HG02588 (cell line): ENCODE measurements around the gene RAI1.
A peak's percentile ranks its signal among the peaks of the same experiment; 100 is the strongest.

Source experiments
- ATAC-seq: cut with Tn5 transposase; IDR thresholded peaks from one replicate; pipeline ENCODE4 v1.9.1; 2021; ENCODE audit warnings: mild to moderate bottlenecking, moderate library complexity; ENCODE audit not compliant: unreplicated experiment

RAI1 gene

DNA sequence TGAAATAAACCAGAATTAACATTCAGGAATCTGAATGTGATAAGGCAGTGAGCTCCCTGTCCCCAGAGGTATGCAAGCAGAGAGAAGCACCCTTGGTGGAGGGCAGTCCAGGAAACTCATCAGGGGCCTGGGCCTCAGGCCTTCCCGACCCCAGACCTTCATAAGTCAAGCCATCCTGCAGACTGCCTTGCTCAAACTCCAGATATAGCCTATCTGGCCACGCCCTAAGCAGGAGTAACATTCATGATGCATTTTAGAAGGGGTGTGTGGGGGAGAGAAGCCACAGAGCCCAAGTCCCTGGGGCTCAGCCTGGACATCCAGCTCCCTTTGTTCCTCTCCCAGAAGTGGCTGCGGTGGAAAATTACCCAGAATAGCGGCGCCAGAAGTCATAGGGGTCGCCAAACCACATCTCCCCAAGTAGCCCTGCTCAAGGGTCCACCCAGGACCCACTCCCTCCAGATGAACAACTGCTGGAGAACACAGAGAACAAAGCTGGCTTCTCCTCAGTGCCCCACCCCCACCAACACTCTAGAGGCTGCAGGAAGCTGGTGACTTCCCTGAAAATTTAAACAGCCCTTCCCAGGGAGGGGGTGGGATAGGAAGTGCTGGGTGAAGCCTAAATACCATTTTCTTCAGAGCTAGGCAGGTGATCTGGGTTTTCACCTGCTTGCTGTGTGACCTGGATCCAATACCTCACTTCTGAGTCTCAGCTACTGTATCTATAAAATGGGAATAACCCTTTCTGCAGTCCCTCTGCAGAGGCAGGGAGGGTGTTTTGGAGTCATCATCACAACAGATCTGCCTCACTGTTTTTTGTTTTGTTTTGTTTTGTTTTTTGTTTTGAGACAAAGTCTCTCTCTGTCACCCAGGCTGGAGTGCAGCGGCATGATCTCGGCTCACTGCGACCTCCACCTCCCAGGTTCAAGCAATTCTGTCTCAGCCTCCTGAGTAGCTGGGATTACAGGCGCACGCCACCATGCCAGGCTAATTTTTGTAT lies 157.0 kb downstream of the RAI1 start:
- ATAC-seq: no peak

DNA sequence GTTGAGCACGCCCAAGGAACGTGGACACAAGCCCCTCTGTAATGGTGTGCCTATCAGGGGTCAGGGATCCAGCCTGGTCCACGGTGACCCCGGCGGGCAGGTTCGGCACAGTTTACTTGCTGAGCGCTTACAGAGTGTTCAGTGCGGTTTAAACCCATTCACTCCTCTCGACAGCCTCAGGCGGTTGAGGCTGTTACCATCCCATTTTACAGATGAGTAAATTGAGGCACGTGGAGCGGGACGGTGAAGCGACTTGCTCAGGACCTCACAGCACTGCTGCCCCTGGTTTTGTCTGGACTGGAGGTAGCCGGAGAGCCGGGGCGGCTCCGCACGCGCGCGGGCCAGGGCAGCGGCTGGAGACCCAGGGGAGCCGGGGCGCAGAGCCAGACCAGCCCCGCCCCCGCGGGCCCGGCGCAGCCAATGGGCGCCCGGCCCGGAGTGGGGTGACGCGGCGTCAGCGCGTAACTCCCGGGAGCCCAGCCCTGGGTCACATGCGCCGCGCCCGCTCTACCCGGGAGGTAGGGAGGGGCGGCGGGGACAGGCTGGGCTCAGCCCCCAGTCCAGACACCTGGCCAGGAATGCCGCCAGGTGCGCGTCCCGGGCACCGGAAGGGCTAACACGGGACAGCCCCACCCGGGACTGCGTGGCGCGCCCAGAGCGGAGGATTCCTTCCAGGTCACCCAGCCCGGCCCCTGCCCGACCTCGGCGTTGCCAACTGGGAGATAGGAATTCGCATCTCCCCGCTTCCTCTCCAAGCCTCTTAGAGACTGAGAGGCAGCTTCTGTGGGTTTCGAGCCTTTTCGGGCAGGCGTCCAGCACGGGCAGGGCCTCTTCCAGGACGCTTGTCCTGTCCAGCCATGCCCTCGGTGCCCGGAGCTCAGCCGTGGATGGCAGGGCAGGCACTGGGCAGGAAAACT lies 158.8 kb downstream of the RAI1 start:
- ATAC-seq: peak; percentile 63

DNA sequence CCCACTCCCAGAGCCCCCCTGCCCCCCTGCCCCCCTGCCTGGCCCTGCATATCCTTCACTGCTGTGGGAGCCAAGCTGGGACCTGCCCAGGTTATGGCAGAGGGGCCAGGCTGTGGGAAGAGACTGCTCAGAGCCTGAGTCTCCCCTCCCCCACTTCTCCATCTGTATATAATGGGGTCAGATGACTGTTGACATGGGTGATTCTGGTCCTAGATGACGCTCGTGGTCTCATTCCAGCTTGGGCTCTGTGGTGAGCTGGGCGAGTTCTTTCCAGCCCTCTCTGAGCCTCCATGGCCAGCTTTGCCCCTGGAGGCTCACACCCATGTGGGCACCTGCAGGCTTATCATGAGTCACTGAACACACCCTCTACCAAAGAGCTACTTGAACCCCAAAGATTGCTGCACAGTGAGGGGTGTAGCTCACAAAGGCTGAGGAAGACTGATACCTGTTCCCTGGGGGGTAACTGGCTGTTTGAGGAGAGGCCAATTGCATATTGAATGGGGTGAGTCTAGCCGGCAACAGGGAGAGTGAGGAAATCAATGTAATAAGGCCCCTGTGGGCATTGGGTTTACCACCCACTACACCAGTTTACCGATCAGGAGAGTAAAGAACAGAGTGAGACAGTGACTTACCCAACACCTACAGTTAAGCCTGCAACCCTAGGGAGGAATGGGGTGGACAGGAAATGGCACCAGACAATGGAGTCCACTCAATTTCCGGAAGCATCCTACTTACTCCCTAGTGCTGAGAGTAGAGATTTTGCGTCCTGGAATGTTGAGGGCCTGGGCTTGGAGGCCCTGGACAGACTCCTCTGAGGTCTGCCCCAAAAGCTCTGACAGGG lies 159.7 kb downstream of the RAI1 start:
- ATAC-seq: no peak

DNA sequence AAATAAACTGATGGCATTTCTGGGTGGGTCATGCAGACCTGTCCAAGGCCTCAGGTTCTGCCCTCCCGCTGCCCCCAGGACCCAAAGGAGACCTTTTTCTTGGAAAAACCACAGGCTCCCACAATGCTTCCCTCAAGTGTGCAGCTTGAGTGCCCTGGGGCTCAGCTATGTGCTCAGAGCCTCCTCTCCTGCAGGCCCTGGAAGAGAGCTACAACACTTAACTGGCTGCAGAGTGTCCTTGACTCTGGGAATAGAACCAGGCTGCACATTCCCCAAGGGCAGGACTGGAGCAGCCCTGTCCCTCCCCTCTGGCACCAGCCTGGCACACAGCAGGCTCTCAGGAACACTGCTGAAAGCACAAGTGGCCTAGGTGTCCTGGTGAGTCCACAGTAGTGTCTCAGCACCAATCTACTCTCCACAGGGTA lies 160.4 kb downstream of the RAI1 start:
- ATAC-seq: no peak

DNA sequence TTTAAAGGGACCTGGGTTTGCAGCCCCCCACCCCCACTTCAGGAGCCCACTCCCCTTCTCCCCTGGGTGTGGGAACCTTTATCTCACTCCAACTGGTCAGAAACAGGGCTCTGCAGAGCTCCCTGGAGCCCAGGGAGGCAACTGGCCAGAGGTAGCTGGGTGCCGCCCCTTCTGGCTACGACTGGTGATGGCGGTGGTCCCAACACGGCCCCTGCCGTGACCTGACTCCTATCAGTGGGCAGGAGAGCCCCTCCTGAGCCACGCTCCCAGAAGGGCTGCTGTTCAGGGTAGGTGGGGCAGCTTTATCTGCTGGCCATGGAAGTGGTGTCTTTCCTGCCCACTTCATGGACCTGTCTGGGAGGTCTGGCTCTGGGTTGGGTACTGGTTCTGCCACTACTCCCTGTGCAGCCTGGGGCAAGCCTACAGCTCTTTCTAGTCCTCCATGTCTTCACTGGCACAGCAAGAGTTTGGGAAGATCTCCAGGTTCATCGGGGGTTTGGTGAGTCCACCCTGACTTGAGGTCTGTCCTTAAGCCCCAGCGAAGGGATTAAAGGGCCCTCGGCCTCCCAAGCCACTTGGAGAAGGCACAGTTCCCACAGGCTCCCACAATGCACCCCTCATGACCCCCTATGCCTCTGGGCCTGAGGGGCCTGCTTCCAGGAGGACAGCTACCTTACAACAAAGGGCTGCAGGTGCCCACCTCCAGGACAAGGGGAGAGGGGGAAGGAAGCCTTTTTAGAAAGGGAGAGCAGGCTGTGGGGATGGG lies 161.0 kb downstream of the RAI1 start:
- no peak for ATAC-seq

DNA sequence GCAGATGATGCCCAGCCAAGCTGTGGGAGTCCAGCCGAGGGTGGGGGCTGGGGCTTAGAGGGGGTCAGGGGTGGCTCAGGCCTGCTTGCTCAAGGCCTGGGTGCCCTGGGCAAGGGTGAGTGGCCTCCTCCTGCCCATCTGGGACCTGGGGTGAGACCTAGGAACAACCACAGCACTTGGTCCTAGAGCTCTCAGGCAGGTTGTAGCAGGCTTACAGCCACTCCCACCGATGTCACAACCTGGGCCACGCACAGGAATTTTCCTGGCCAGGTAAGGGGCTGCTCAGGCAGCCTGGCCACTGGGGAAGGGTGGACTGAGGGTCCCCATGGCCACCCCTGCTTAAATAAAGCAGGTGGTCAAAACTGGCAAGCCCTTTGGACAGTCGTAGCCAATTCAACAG lies 161.8 kb downstream of the RAI1 start:
- ATAC-seq: no peak

DNA sequence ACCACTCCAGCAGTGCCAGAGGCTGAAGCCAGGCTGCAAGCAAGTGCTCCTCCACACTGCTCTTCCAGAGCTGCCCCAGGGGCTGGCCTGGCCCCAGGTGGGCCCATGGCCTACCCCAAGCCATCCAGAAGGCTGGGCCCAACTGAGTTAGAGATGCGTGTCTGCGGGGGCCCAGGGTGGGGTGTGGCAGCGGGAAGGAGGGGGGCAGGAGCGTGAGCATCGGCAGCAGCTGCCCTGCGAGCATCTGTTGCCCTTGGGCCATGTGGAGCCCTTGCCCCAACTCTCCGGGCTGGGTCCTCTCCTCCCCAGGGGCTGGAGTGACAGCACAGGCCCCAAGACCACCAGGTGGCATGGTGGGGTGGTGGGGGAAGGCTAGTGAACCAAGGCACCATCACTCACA lies 162.8 kb downstream of the RAI1 start:
- ATAC-seq: no peak

DNA sequence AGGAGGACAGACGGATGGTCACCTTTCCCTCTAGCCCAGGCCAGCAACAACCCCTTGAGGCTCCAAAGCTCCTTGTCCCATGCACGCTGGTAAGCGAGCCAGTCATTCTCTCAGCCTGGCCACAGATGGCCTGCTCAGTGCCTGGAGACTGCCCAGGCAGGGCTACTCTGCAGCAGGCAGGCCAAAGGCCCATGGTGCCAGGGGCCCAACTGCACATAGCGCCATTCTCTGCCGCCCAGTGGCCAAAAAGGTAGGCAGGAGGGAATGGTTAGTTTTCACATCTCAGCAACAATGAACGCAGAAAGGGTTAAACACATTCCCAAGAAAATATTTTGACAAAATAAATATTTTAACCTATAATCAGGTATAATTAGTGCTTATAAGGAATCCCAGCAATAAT lies 163.2 kb downstream of the RAI1 start:
- no peak for ATAC-seq

DNA sequence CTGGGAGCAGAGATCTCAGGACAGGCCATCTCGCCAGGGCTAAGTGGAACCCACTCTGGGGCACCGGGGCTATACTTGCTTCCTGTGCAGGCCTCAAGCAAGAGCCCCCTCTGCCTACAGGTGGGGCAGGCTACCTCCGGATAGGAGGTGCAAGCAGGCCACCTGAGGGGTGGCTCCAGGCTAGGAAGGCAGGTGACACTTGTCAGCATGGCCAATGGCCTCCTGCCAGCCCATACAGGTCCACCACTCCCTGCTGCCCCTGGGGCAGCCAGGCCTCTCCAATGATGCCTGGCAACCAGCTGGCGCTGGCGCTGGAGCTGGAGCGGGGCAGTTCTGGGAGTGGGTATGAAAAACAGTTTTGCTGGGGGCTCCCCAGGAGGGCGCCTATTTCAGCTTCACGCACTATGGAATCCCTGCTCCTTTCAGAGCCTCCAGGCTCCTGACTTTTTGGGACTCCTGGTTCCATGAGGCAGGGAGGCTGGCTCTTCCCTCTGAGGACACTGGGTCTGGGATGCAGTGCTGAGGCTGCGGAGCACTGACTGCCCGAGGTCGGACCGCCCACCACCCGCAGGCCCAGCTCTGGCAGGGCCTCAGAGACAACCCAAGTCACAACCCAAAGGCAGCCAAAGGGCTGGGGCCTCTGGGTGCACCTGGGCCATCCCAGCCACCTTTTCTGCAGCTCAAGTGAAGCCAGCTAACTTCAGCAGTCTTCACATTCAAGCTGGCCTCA lies 164.0 kb downstream of the RAI1 start:
- no peak for ATAC-seq

DNA sequence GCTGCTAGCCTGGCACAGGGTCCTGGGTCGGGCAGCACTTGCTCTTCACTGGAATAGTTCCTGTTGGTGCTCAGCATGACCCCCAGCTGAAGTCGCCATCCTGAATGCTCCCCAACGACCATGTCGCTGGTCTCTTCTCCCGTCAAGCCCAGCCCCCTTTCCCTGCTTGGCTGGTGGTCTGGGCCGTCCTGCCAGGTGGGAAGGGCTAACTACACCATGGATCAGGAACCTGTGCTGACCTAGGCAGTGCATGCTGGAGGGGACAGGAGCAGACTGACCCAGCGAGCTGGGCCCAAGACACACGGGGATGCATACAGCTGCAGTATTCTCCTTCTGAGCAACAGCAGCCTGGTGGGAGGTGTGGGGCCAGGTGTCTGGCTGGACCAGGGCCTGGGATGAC lies 164.7 kb downstream of the RAI1 start:
- ATAC-seq: no peak

DNA sequence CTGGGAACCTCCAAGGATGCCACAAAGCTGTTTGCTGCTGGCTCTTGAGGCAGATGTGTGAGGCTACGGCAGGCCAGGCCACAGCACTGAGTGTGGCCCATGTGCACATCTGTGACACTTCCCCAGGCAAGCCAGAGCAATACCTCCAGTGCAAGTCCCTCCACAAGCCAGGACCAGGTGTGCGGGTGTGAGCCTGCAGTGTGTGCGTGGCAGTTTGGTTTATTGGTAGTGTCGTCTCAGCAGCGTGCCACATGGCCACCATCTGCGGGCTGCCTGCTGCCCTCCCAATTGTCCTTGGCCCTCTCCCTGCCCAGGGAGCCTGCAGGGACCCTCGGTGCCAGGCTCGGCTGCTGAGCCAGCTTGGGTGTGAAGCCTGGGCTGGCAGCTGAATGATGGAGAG lies 165.4 kb downstream of the RAI1 start:
- no peak for ATAC-seq

DNA sequence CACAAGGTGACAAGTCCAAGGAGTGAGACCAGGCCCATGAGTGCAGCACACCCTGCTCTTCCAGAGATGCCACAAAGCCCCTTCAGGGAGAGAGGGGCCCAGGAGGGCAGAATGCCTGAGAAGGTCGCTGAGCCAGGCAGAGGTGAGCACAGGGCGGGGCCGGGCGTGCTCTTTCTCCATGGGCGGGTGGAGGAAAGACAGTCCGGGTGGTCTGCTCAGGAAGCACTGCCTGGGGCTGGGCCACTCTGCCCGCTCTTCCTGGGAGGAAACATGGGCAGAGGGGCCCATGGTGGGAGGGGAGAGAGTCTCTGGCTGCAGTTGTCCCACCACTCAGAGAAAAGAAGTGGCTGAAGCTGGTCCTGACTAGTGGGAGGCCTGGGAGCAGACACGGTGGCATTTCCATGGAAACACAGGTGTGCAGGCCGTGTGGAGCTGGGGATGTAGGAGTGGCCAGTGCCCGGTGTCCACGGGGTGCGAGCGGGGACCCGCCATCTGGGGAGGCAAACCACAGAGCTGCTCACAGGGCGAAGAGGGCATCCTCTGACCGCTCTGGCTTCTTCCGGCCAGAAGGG lies 165.9 kb downstream of the RAI1 start:
- ATAC-seq: no peak

DNA sequence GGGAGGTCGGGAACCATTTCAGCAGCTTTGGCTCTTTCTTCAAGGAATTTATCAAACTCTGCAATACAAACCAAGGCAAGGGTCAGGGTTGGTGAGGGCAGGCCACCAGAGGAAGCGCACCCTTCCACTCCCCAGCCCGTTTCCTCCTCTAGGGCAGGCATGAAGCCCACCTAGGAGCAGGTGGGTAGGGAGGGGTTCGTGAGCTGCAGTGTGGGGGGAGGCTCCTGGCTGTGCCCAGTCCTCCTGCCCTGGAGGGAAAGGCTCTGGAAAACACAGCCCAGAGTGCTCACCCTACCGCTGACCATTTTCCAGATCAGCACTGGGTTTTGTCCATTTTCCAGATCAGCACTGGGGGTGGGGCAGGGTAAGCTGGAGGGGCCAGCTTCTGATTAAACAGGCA lies 166.5 kb downstream of the RAI1 start:
- no peak for ATAC-seq

DNA sequence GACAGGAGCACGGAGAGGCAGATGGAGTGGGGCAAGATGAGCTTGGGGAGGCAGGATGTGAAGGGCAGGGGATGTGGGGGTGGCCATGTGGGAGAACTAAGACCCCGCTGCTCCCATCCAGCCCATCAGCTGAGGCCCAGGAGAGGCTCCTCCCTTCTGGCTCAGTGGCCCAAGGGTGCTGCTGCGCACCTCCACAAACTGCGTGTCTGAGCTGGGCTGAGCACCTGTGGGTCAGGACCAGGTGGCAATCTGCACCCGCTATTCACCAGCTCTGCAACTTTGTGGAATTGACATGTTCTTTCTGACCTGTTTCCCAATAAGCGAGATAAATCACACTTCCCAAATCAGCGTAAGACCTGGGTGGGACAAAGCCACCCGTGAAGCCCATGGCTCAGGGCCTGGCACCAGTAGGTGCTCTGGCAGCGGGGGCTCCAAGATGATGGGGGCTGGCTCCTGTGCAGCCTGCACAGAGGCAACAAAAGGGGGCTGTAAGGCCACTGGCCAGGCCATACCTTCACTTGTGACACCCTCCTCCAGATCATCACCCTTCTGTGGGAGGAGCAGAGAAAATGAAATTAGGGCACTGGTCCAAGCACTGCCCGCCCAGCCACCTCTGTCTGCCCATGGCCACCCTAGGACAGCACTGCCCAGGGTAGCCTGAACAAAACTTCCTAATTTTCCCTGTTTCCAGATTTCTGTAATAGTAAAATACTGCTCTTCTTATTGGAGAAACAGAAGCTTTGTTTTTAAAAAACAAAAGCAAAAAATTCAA lies 167.2 kb downstream of the RAI1 start:
- ATAC-seq: no peak

DNA sequence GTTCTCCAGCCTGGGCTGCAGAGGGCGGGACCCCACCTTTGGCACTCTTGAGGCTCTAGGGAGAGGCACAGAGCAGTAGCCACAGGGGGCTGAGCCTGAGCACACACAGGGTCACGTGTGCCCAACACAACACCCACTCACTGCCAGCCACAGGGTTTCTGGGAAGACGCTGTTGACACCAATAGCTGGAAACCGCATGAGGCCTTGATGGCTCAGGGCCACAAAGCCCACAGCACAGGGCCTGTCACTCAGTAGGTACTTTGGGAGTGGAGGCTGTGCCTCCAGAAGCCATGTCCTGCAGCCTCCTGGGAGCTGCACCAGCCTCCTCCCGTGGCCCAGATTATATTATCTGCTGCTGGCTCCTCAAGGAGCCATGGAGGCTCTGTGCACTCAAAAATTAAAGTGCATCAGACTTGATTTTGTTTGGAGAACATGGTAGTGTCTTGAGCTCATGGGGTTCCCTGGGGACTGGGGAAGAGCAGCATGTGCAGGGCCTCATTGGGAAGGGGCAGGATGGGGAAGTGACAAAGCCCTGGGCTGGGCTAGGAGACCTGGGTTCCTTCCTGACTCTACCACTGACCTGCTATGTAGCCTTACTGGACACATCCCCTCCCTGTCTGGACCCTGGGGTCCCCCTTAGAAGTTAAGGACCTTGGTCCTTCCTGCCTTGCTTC lies 168.0 kb downstream of the RAI1 start:
- ATAC-seq: peak; percentile 63

DNA sequence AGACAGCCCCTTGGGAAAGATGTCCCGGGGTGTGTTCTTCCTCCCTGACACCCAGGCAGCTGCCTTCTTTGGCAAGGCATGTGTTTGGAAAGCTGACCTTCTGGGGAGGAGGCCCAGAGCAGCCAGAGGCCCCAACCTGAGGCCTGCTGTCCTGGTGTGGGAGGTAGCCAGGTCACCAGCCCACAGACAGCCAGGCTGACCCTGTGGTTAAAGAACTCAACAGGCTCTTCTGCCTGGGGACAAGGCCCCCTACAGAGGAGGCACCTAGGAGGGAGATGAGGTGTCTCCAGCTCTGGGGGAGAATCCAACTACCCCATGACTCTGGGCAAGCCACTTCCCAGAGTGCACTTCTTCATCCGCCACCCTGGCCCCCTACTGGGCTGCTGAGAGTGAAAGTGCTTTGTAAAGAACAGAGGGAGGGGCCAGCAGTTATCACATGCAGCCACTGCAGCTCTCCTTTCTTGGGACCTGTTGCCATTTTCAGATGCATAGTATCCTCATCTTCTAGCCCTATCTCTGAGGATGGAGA lies 168.7 kb downstream of the RAI1 start:
- no peak for ATAC-seq
